ENCODE data around the gene HMSD.

HMSD gene

DNA sequence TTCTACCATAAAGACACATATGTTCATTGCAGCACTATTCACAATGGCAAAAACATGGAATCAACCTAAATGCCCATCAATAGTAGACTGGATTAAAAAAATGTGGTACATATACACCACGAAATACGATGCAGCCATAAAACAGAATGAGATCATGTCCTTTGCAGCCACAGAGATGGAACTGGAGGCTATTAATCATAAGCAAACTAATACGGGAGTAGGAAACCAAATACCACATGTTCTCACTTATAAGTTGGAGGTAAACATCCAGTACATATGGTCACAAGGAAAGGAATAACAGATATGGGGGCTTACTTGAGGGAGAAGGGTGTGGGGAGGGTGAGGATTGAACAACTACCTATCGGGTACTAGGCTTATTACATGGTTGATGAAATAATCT lies 7.7 kb downstream of the HMSD start:
- DNase-seq (ENCODE audit: low read depth) = peak; percentile 80

DNA sequence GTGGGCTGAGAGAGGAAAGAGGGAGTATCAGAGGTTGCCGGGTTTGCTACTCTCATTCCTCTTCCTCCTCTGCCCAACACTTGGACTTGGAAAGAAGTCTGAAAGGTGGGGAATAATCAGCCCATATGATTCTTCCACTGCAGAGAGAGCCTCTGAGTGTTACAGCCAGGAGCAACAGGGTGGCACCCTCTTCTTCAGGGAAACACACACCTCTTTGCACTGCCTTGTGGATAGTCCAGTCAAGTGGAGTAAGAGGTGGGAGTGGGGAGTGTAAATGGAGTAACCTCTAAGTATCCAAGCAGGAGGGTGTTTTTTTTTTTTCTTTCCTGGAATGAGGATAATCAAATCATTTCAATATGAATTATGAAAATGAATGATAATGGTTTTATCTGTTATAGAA lies 11.8 kb downstream of the HMSD start:
- no peak for DNase-seq (ENCODE audit: low read depth)

DNA sequence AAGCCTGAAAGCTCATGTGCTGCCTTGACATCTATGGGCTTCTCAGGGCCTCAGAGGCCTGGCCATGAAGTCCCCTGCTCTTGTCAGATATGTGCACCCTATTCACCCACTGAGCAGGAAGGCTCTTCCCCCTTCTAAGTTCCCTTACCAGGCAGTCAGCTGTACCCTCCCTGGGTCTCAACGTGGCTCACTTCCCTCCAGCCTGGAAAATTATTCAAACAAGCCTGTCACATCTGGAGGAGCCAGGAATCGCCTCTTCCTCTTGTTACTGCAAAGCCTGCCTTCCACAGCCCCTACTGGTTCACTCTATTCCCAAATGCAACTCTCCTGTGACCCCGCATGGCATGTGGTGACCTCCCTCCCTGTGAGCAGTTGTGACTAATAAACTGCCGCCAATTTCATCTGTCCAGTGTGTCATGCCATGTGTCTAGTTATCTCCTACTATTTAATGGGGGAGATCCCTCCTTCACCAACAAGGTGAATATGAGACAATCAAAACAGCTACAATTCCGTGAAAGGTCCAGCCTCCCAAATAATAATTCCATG lies 12.4 kb downstream of the HMSD start:
- peak; percentile 58 for DNase-seq (ENCODE audit: low read depth)

- DNase-seq (ENCODE audit: low read depth) = peak; percentile 39
Observed at GRCh38 chr18:63962137-63962536, 13.0 kb downstream of the HMSD start.

GRCh38 chr18:63963615-63964256 lies 14.6 kb downstream of the HMSD start:
- peak; percentile 83 for DNase-seq (ENCODE audit: low read depth)

- no peak for DNase-seq (ENCODE audit: low read depth)
Observed at GRCh38 chr18:63964908-63965307, 15.8 kb downstream of the HMSD start.

DNA sequence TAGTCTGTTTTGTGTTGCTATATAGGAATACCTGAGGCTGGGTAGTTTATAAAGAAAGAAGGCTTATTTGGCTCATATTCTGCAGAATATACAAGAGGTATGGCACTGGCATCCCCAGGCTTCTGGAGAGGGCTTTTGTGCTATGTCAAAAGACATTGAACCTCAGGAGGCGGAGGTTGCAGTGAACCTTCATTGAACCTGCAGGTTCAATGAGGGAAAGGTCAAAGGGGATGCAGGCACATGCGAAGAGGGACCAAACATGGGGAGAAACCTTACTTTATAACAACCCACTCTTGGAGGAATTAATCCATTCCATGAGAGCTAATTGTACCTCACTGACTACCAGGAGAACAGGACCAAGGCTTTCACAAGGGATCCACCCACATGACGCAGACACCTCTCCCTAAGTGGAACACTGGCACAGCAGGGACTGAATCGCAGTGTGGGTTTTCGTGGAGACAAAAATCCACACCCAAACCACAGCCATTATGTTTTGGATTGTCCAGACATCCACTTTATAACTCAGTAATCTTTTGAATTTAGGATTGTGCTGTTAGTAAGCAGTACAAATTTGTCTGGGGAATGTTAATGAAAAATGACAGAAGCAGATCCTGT lies 16.7 kb downstream of the HMSD start:
- no peak for DNase-seq (ENCODE audit: low read depth)

- peak; percentile 97 for DNase-seq (ENCODE audit: low read depth)
Observed at GRCh38 chr18:63969942-63970808, 21.1 kb downstream of the HMSD start, which contains the start of gene SERPINB8. SERPINB8 (plus strand) TSS chr18:63970081; CDS start chr18:63978309, 8,228 bp downstream.

GRCh38 chr18:63970809-63971205 lies 21.7 kb downstream of the HMSD start:
- DNase-seq (ENCODE audit: low read depth) = peak; percentile 81

- peak; percentile 30 for DNase-seq (ENCODE audit: low read depth)
Observed at GRCh38 chr18:63971320-63972001, 22.4 kb downstream of the HMSD start.

GRCh38 chr18:63972002-63972376 lies 22.9 kb downstream of the HMSD start:
- no peak for DNase-seq (ENCODE audit: low read depth)

DNA sequence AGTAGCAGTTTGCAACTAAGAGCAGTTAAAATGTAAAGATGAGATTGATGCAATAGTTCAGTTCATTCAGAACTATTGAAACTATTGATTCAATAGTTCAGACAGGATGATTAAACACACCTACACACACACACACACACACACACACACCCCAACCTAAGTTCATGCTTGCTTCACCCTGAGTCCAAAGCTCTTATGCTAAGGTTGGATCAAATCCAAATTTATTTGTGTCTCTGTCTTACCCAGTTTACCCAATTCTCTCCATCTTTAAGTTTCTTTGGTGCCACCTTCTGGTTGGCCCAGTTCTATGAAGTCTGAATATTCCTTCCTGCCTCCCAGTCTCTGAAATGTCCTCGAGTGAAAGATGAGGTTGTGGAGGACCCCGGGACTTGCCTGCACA lies 25.9 kb downstream of the HMSD start:
- DNase-seq (ENCODE audit: low read depth) = peak; percentile 70

DNA sequence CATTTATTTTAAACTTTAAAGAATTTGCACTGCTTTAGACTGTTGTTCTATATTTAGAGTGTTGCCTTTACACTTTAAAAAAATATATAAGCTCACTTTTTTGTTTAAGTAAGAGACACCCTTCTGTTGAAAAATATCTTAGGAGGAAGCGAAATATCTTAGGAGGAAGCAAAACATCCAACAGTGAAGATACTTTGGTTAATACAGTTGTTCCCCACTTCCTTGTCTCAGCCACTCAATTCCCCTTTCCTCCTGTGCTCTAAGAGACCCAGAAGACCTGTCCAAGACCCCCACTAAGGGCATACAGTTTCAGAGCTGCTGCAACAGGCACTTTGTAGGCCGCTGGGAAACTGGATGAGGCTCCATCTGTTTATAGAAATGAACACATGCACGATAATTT lies 26.5 kb downstream of the HMSD start:
- no peak for DNase-seq (ENCODE audit: low read depth)

GRCh38 chr18:63977040-63977439 lies 27.9 kb downstream of the HMSD start:
- no peak for DNase-seq (ENCODE audit: low read depth)

GRCh38 chr18:63979409-63979920 lies 30.4 kb downstream of the HMSD start:
- peak; percentile 74 for DNase-seq (ENCODE audit: low read depth)

DNA sequence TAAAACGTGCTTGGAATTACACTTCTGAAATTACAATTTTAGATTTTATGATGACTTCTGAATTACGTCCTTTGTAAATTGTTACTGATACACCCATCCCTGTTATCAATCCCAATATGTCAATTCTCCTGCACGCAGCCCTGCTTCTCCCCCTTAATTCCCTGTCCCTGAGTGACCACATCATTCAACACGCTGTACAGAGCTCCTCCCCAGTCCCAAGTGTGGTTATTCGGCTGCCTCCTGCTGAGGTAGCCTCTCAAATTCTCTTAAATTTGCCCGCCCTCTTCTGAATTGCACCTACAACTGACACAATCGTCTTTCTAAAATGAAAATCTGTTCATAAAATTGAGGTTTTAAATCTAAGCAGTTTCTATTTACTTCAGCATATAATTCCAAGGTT lies 30.9 kb downstream of the HMSD start:
- DNase-seq (ENCODE audit: low read depth) = no peak

- no peak for DNase-seq (ENCODE audit: low read depth)
Observed at GRCh38 chr18:63980896-63981460, 31.9 kb downstream of the HMSD start.

DNA sequence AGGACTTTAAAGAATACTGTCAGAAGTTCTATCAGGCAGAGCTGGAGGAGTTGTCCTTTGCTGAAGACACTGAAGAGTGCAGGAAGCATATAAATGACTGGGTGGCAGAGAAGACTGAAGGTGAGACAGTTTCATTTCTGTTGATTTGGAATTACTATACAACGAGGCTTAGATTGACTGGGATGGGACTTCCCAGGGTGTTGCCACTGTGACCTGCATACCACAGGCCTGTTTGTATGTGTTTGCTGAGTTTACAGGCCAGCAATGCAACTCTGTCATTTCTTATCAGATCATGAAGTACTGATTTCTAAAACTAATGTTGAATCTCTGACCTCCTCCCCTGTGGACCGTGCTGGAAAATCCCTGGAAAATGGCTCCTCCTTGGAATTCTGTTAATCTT lies 32.6 kb downstream of the HMSD start:
- DNase-seq (ENCODE audit: low read depth) = no peak

DNA sequence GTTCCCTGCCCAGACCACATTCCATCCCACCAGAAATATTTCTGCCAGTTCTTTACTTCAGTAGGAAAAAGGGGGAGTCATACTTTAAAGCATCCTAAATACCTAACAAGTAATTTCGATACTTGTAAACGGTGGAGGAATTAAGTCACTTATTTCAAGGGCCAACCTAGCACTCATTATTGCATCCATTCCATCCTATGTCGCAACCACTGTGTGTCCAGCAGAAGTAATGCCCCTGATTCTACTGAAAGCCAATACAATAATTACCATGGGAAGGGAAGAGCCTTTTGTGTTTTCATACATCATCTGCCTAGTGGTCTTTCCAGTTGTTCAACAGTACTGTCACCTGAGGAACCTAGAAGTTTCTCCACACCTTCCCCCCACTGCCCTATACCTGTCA lies 33.3 kb downstream of the HMSD start:
- DNase-seq (ENCODE audit: low read depth) = no peak

DNA sequence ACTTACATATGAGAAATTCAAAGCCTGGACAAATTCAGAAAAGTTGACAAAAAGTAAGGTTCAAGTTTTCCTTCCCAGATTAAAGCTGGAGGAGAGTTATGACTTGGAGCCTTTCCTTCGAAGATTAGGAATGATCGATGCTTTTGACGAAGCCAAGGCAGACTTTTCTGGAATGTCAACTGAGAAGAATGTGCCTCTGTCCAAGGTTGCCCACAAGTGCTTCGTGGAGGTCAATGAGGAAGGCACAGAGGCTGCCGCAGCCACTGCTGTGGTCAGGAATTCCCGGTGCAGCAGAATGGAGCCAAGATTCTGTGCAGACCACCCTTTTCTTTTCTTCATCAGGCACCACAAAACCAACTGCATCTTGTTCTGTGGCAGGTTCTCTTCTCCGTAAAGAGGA lies 37.8 kb downstream of the HMSD start:
- no peak for DNase-seq (ENCODE audit: low read depth)

DNA sequence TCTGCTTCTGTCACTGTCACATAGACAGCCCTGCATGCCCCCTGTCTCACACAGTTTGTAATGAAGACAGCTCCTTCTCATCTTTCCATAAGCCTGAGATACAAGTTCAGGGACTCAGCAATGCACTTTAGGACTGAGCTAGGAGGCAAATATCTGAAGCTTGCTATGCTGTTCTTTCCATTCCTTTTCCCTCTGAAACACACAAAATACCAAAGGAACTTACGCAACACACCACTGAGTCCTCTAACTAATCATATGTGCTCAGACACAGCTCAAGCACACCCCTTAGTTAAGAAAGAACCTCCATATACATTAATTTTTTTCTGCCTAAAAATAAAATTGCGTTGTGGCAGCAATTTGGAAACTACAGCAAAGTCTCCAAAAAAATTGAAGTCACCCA lies 38.6 kb downstream of the HMSD start:
- DNase-seq (ENCODE audit: low read depth) = no peak

DNA sequence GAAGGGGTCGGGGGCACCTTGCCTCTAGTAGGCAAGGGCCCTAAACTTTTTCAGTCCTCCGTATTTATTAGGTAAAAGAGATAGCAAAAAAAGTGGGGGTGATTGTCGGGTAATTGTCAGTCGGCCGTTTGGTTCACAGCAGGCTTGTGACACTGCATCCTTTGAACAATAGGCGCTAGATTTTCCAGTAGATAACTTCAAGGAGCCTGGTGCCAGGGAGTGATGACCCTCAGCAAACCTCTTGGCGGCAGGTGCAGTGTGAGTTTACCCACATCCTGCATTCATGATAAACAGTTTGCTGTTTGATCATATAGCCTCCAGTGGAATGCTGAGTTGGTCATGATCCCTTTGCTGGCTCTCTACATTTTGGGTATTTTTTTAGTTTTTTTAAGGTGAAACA lies 43.6 kb downstream of the HMSD start:
- DNase-seq (ENCODE audit: low read depth) = no peak

All from ELR (cell line).